DND-41 (cell line): ENCODE data around the gene NAPA.
A peak's percentile ranks its signal among the peaks of the same experiment; 100 is the strongest.

Source experiments
- ATAC-seq: fragments of 200-7000 bp; cut with Tn5 transposase; 3 replicates; pipeline ENCODE4 v1.9.1; 2021; ENCODE audit warnings: low read depth; ENCODE audit not compliant: insufficient read depth
- DNase-seq: peaks from one replicate; pipeline ENCODE4 v3.0.0-alpha.2; 2020
- H2AFZ ChIP-seq: 2 replicates; pipeline ENCODE4 v1.6.0; 2012; ENCODE audit warnings: low read depth, low read length
- H3K27ac ChIP-seq: 2 replicates; pipeline ENCODE4 v1.5.1; 2012; ENCODE audit warnings: low read length, inconsistent platforms
- H3K27me3 ChIP-seq: fragments of 200-600 bp; sonication (generic); 2 replicates; pipeline ENCODE4 v1.6.0; 2012; ENCODE audit warnings: low read length, mild to moderate bottlenecking, inconsistent platforms; ENCODE audit not compliant: insufficient read depth, poor library complexity
- H3K36me3 ChIP-seq: 2 replicates; pipeline ENCODE4 v1.5.1; 2012; ENCODE audit warnings: low read length, inconsistent platforms; ENCODE audit not compliant: insufficient read depth
- H3K4me1 ChIP-seq: 2 replicates; pipeline ENCODE4 v1.5.1; 2012; ENCODE audit warnings: mild to moderate bottlenecking, low read length; ENCODE audit not compliant: insufficient read depth
- H3K4me2 ChIP-seq: 2 replicates; pipeline ENCODE4 v1.6.0; 2012; ENCODE audit warnings: mild to moderate bottlenecking, moderate library complexity, low read length, inconsistent platforms; ENCODE audit not compliant: insufficient read depth
- H3K4me3 ChIP-seq, 2 experiments: fragments of 200-600 bp in 1 of 2; shearing (Covaris generic) in 1 of 2; 2 replicates each; pipeline ENCODE4 v1.5.1; 2012 to 2016; ENCODE audit warnings: inconsistent platforms in 2 of 2, low read length in 2 of 2, mild to moderate bottlenecking in 2 of 2, low read depth in 1 of 2, moderate library complexity in 1 of 2
- H3K79me2 ChIP-seq: 2 replicates; pipeline ENCODE4 v1.6.0; 2012; ENCODE audit warnings: low read length, inconsistent platforms; ENCODE audit not compliant: insufficient read depth
- H3K9ac ChIP-seq: 2 replicates; pipeline ENCODE4 v1.6.0; 2012; ENCODE audit warnings: low read depth, mild to moderate bottlenecking, inconsistent platforms, low read length, moderate library complexity
- H3K9me3 ChIP-seq: 2 replicates; pipeline ENCODE4 v1.5.1; 2012; ENCODE audit warnings: low read length, moderate library complexity, mild to moderate bottlenecking, inconsistent platforms; ENCODE audit not compliant: insufficient read depth, severe bottlenecking
- H4K20me1 ChIP-seq: 2 replicates; pipeline ENCODE4 v1.6.0; 2012; ENCODE audit warnings: low read length; ENCODE audit not compliant: insufficient read depth
- EZH2 ChIP-seq: IDR thresholded peaks from 3 replicates; pipeline ENCODE4 v1.6.1; 2012; ENCODE audit warnings: borderline replicate concordance, low read depth, mild to moderate bottlenecking, moderate library complexity, low read length, inconsistent platforms; ENCODE audit not compliant: severe bottlenecking
- TF ChIP-seq, protein P1 (sequence below): IDR thresholded peaks from 2 replicates; pipeline ENCODE4 v1.5.1; 2012; ENCODE audit warnings: borderline replicate concordance, low read length, moderate library complexity, mild to moderate bottlenecking; ENCODE audit not compliant: poor library complexity, severe bottlenecking; ENCODE audit errors: extremely low read depth

The NAPA gene

DNA sequence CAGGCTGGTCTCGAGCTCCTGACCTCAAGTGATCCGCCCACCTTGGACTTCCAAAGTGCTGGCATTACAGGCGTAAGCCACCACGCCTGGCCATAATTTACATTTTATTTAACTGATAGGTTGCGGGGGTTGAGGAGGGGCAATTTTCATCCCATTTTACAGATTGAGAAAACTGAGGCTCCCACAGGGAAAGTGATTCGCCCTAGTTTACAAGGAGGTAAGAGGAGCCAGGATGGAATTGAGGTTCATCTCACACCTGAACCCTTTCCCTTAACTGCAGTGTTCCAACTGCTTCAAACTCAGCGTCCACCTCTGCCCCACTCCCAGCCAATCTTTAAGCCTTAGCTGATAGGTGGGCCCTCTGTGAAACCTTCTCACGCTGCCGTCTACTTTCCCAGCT, 4.0 kb upstream of the NAPA start:
- Histone ChIP-seq H3K4me3 (no peak overlapping the region), H3K4me1 (peaks cover 43% of the 10 kb centered on the region), H3K27ac (no peak overlapping the region), H3K4me2 (no peak overlapping the region), H3K36me3 (no peaks in the 10 kb centered on the region; the same call in 1 of the 2 replicates), H2AFZ (no peak overlapping the region), H4K20me1 (peaks cover 43% of the 10 kb centered on the region), H3K9me3 (no peaks in the 10 kb centered on the region), H3K9ac (no peak overlapping the region), H3K79me2 (peaks cover 10% of the 10 kb centered on the region), H3K27me3 (peaks cover 20% of the 10 kb centered on the region)
- DNase-seq (no peak), ATAC-seq (no peak)
- TF ChIP-seq, protein P1, sequence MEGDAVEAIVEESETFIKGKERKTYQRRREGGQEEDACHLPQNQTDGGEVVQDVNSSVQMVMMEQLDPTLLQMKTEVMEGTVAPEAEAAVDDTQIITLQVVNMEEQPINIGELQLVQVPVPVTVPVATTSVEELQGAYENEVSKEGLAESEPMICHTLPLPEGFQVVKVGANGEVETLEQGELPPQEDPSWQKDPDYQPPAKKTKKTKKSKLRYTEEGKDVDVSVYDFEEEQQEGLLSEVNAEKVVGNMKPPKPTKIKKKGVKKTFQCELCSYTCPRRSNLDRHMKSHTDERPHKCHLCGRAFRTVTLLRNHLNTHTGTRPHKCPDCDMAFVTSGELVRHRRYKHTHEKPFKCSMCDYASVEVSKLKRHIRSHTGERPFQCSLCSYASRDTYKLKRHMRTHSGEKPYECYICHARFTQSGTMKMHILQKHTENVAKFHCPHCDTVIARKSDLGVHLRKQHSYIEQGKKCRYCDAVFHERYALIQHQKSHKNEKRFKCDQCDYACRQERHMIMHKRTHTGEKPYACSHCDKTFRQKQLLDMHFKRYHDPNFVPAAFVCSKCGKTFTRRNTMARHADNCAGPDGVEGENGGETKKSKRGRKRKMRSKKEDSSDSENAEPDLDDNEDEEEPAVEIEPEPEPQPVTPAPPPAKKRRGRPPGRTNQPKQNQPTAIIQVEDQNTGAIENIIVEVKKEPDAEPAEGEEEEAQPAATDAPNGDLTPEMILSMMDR: no peak
- TF ChIP-seq EZH2: no peak

DNA sequence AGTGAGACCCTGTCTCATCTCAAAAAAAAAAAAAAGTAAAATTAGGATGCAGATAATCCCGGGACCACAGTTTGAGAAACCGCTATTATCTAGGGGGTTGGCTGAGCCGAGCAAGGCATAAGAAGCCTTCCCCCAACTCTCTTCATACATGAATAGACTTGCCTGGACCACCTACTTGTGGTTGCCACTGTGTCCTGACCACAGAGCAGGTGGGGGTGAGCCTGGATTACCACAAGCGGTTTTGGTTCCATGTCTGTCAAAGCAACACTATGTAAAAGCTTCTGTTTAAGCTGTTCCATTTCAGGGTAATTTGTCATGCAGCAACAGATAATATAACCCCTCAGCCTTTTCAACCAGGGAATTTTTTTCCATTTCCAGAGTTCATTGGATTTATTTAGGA, 3.3 kb upstream of the NAPA start:
- Histone ChIP-seq H3K79me2 (peaks cover 17% of the 10 kb centered on the region), H3K4me2 (no peak overlapping the region), H3K4me3 (no peak overlapping the region), H3K36me3 (no peaks in the 10 kb centered on the region; the same call in 1 of the 2 replicates), H3K27ac (no peak overlapping the region), H2AFZ (no peak overlapping the region), H3K27me3 (peaks cover 14% of the 10 kb centered on the region), H3K9me3 (no peaks in the 10 kb centered on the region), H4K20me1 (peaks cover 43% of the 10 kb centered on the region), H3K9ac (no peak overlapping the region), H3K4me1 (peaks cover 50% of the 10 kb centered on the region)
- no peak for TF ChIP-seq EZH2
- TF ChIP-seq, protein P1: no peak
- ATAC-seq (peak; percentile 74), DNase-seq (peak; percentile 94)

DNA sequence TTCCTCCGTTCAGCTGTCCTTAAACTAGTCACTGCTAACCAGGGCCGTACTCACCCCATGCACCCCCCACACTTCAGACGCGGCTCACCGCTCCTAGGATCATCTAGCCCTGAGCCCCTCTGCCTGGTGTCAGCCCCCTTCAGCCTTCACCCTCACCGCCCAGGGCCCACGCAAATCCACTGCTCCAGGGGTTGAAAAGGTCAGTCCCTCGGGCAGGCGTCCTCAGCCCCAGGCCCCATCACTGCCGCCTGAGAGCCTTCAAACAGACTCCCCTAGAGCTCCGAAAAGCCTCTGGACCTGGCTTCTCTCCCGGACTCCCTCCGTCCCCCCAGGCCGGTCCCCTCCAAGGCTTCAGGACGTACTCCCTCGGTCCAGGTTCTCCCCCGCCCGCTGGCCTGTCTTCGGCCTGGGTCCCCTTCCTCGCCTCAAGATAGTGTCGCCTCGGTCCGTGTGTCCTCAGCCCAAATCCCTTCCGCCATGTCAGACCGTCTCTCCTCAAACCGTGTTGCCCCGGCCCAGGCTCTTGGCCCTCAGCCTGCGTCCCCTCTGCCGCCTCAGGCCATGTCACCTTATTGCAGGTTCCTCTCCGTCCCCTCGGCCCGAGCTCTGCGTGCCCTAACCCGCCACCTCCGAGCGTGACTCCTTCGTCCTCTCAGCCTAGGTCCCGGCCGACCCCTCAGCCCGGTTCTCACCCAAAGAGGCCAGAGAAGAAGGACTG, 553 bp downstream of the NAPA start:
- DNase-seq (no peak), ATAC-seq (no peak)
- Histone ChIP-seq H4K20me1 (peaks cover 55% of the 10 kb centered on the region), H3K27ac (peak overlapping the region; percentile 82), H3K9me3 (no peaks in the 10 kb centered on the region), H3K79me2 (peaks cover 55% of the 10 kb centered on the region), H3K4me1 (peaks cover 62% of the 10 kb centered on the region), H3K4me3 (peak overlapping the region; percentile 56 to 90), H2AFZ (peak overlapping the region; percentile 82), H3K9ac (peak overlapping the region; percentile 71), H3K4me2 (peak overlapping the region; percentile 85), H3K36me3 (no peaks in the 10 kb centered on the region; the same call in 1 of the 2 replicates), H3K27me3 (no peaks in the 10 kb centered on the region)
- no peak for TF ChIP-seq EZH2
- TF ChIP-seq, protein P1: no peak
